Central memory CD8-positive, alpha-beta T cell (primary cell): ENCODE results near the gene CRADD.

Experiments used
- ATAC-seq: fragments of 150-1000 bp; cut with Tn5 transposase; replicated peaks from 2 replicates; pipeline ENCODE4 v1.10.0; 2022; ENCODE audit warnings: mild to moderate bottlenecking, moderate FRiP score, moderate number of reproducible peaks; ENCODE audit not compliant: poor library complexity, severe bottlenecking; ENCODE audit errors: extremely low read depth
- DNase-seq, 2 donors: peaks; one replicate each; pipeline ENCODE4 v3.0.0; 2021; ENCODE audit warnings: low spot score in 2 of 2
- H3K27ac Mint-ChIP-seq: one replicate; pipeline ENCODE4 v1.8.0; 2022; ENCODE audit warnings: low read depth, mild to moderate bottlenecking, moderate library complexity, mixed read lengths
- H3K27me3 Mint-ChIP-seq: one replicate; pipeline ENCODE4 v1.8.0; 2022; ENCODE audit warnings: mixed read lengths
- H3K36me3 Mint-ChIP-seq: one replicate; pipeline ENCODE4 v1.8.0; 2022; ENCODE audit warnings: mild to moderate bottlenecking, moderate library complexity, mixed read lengths; ENCODE audit not compliant: insufficient read depth
- H3K4me1 Mint-ChIP-seq: one replicate; pipeline ENCODE4 v1.8.0; 2022; ENCODE audit warnings: mixed read lengths
- H3K4me3 Mint-ChIP-seq: one replicate; pipeline ENCODE4 v1.8.0; 2022; ENCODE audit warnings: mild to moderate bottlenecking, moderate library complexity, mixed read lengths
- H3K9me3 Mint-ChIP-seq: one replicate; pipeline ENCODE4 v1.8.0; 2022; ENCODE audit warnings: mixed read lengths

The CRADD gene

GRCh38 chr12:93713060-93713459 lies 35.9 kb downstream of the CRADD start:
- no peak for ATAC-seq
- no peaks in the 10 kb centered on the region for H3K36me3 Mint-ChIP-seq
- no peak overlapping the region for H3K4me3 Mint-ChIP-seq
- peaks cover 16% of the 10 kb centered on the region for H3K4me1 Mint-ChIP-seq
- H3K27me3 Mint-ChIP-seq: no peaks in the 10 kb centered on the region
- H3K9me3 Mint-ChIP-seq: no peaks in the 10 kb centered on the region
- H3K27ac Mint-ChIP-seq: no peak overlapping the region
- DNase-seq: no peak

- Mint-ChIP-seq H3K27ac (no peak overlapping the region), H3K4me1 (peaks cover 16% of the 10 kb centered on the region), H3K36me3 (no peaks in the 10 kb centered on the region), H3K9me3 (no peaks in the 10 kb centered on the region), H3K4me3 (no peak overlapping the region), H3K27me3 (no peaks in the 10 kb centered on the region)
- no peak for DNase-seq
- ATAC-seq: no peak
These were observed 36.6 kb downstream of the CRADD start for GRCh38 chr12:93713800-93714199.

- ATAC-seq: no peak
- Mint-ChIP-seq H3K9me3 (no peaks in the 10 kb centered on the region), H3K27me3 (no peaks in the 10 kb centered on the region), H3K36me3 (no peaks in the 10 kb centered on the region), H3K4me1 (peaks cover 16% of the 10 kb centered on the region), H3K4me3 (no peak overlapping the region), H3K27ac (no peak overlapping the region)
- no peak for DNase-seq
These were observed 37.2 kb downstream of the CRADD start for GRCh38 chr12:93714382-93714781.

- H3K27me3 Mint-ChIP-seq: no peaks in the 10 kb centered on the region
- no peak for DNase-seq
- no peaks in the 10 kb centered on the region for H3K9me3 Mint-ChIP-seq
- H3K36me3 Mint-ChIP-seq: no peaks in the 10 kb centered on the region
- H3K27ac Mint-ChIP-seq: no peak overlapping the region
- no peak for ATAC-seq
- no peak overlapping the region for H3K4me3 Mint-ChIP-seq
- peaks cover 5% of the 10 kb centered on the region for H3K4me1 Mint-ChIP-seq
These were observed 42.5 kb downstream of the CRADD start for GRCh38 chr12:93719710-93720109.

GRCh38 chr12:93720559-93720958 lies 43.4 kb downstream of the CRADD start:
- H3K9me3 Mint-ChIP-seq: no peaks in the 10 kb centered on the region
- H3K4me3 Mint-ChIP-seq: no peak overlapping the region
- no peaks in the 10 kb centered on the region for H3K27me3 Mint-ChIP-seq
- H3K27ac Mint-ChIP-seq: no peak overlapping the region
- peaks cover 12% of the 10 kb centered on the region for H3K4me1 Mint-ChIP-seq
- DNase-seq (no peak), ATAC-seq (no peak)
- no peaks in the 10 kb centered on the region for H3K36me3 Mint-ChIP-seq

- no peak overlapping the region for H3K27ac Mint-ChIP-seq
These were observed 45.0 kb downstream of the CRADD start for GRCh38 chr12:93722179-93722578.

GRCh38 chr12:93722835-93723567 lies 45.8 kb downstream of the CRADD start:
- Mint-ChIP-seq H3K36me3 (no peaks in the 10 kb centered on the region), H3K27ac (no peak overlapping the region), H3K27me3 (no peaks in the 10 kb centered on the region), H3K4me3 (no peak overlapping the region), H3K4me1 (peaks cover 14% of the 10 kb centered on the region), H3K9me3 (no peaks in the 10 kb centered on the region)
- ATAC-seq (no peak), DNase-seq (no peak)

More at GRCh38 chr12:93722179-93722578, 45.0 kb downstream of the CRADD start:
- Mint-ChIP-seq H3K9me3 (no peaks in the 10 kb centered on the region), H3K36me3 (no peaks in the 10 kb centered on the region), H3K4me3 (no peak overlapping the region), H3K4me1 (peaks cover 14% of the 10 kb centered on the region), H3K27me3 (no peaks in the 10 kb centered on the region)
- DNase-seq: no peak
- ATAC-seq: no peak

- Mint-ChIP-seq H3K27ac (no peak overlapping the region), H3K4me1 (peaks cover 14% of the 10 kb centered on the region), H3K4me3 (no peak overlapping the region), H3K27me3 (no peaks in the 10 kb centered on the region), H3K9me3 (no peaks in the 10 kb centered on the region), H3K36me3 (no peaks in the 10 kb centered on the region)
- ATAC-seq (no peak), DNase-seq (no peak)
These were observed 46.4 kb downstream of the CRADD start for GRCh38 chr12:93723568-93723930.

GRCh38 chr12:93725531-93725930 lies 48.4 kb downstream of the CRADD start:
- Mint-ChIP-seq H3K27ac (no peak overlapping the region), H3K27me3 (no peaks in the 10 kb centered on the region), H3K36me3 (no peaks in the 10 kb centered on the region), H3K4me3 (no peak overlapping the region), H3K9me3 (no peaks in the 10 kb centered on the region), H3K4me1 (peaks cover 14% of the 10 kb centered on the region)
- DNase-seq (no peak), ATAC-seq (no peak)

GRCh38 chr12:93727195-93727811 lies 50.1 kb downstream of the CRADD start:
- Mint-ChIP-seq H3K36me3 (no peaks in the 10 kb centered on the region), H3K4me3 (no peak overlapping the region), H3K9me3 (no peaks in the 10 kb centered on the region), H3K27me3 (no peaks in the 10 kb centered on the region), H3K4me1 (peaks cover 11% of the 10 kb centered on the region), H3K27ac (no peak overlapping the region)
- DNase-seq (no peak), ATAC-seq (no peak)

GRCh38 chr12:93727911-93728310 lies 50.7 kb downstream of the CRADD start:
- Mint-ChIP-seq H3K36me3 (no peaks in the 10 kb centered on the region), H3K27me3 (no peaks in the 10 kb centered on the region), H3K4me1 (peaks cover 8% of the 10 kb centered on the region), H3K4me3 (no peak overlapping the region), H3K27ac (no peak overlapping the region), H3K9me3 (no peaks in the 10 kb centered on the region)
- ATAC-seq: no peak
- DNase-seq: no peak

- peaks cover 7% of the 10 kb centered on the region for H3K4me1 Mint-ChIP-seq
These were observed 52.8 kb downstream of the CRADD start for GRCh38 chr12:93729934-93730333.

GRCh38 chr12:93733358-93733757 lies 56.2 kb downstream of the CRADD start:
- no peak for ATAC-seq
- Mint-ChIP-seq H3K36me3 (no peaks in the 10 kb centered on the region), H3K9me3 (no peaks in the 10 kb centered on the region), H3K27me3 (no peaks in the 10 kb centered on the region), H3K4me3 (no peak overlapping the region), H3K4me1 (peaks cover under 1% of the 10 kb centered on the region), H3K27ac (no peak overlapping the region)
- DNase-seq: no peak

More at GRCh38 chr12:93729934-93730333, 52.8 kb downstream of the CRADD start:
- Mint-ChIP-seq H3K27ac (no peak overlapping the region), H3K27me3 (no peaks in the 10 kb centered on the region), H3K4me3 (no peak overlapping the region), H3K36me3 (no peaks in the 10 kb centered on the region), H3K9me3 (no peaks in the 10 kb centered on the region)
- ATAC-seq: no peak
- DNase-seq: no peak
